Spleen (tissue), 7 donors: ENCODE measurements around the gene LIMS3.
"Not testable (repeated sequence)": the region's sequence is repeated elsewhere in the genome, so short reads cannot be mapped to it uniquely, and the experiment has no call there.

Experiments
- POLR2A ChIP-seq, 3 donors: fragments of 450-650 bp; IDR thresholded peaks; one replicate each; pipeline ENCODE4 v1.5.1; 2017; ENCODE audit warnings: antibody characterized with exemption in 3 of 3, mild to moderate bottlenecking in 1 of 3
- TF ChIP-seq, protein P1 (sequence below), 11 experiments: fragments of 200-600 bp in 7 of 11; fragments of 450-650 bp in 4 of 11; sonication (generic) in 4 of 11; IDR thresholded peaks in 8 of 11; conservative IDR thresholded peaks in 3 of 11; 1 replicate in 7 of 11; 2 replicates in 4 of 11; pipeline versions ENCODE4 v1.4.0 to v1.8.0; 2016 to 2021; ENCODE audit warnings: antibody characterized with exemption in 11 of 11, inconsistent platforms in 4 of 11, mild to moderate bottlenecking in 1 of 11
- donor health status: DM: no; HTN: no; CAD: no; lungs with moderate emphysema.
- donor health status: DM: no; HTN: no; CAD: no.
- donor health status: DM: no; HTN: no; CAD: no.

DNA sequence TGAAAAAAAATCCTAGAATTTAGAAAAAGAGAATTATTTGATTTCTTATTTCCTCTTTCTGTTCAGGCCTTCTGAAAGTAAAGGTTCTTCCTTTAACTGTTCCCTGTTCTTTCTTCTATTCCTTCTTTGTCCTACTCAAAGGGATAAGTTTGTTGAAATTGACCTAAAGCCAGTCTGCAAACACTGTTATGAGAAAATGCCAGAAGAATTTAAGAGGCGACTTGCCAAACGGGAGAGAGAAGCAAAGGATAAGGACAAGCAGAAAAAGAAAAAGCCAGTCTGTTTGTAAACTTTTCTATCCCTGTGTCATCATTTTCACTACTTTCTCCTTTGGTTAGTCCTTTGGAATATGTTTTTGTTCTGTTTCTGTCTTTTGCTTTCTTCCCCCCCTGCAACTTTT lies 26.0 kb downstream of the LIMS3 start:
- not testable (repeated sequence) for TF ChIP-seq POLR2A (IDR thresholded peaks at IDR 0.05)
- TF ChIP-seq, protein P1, sequence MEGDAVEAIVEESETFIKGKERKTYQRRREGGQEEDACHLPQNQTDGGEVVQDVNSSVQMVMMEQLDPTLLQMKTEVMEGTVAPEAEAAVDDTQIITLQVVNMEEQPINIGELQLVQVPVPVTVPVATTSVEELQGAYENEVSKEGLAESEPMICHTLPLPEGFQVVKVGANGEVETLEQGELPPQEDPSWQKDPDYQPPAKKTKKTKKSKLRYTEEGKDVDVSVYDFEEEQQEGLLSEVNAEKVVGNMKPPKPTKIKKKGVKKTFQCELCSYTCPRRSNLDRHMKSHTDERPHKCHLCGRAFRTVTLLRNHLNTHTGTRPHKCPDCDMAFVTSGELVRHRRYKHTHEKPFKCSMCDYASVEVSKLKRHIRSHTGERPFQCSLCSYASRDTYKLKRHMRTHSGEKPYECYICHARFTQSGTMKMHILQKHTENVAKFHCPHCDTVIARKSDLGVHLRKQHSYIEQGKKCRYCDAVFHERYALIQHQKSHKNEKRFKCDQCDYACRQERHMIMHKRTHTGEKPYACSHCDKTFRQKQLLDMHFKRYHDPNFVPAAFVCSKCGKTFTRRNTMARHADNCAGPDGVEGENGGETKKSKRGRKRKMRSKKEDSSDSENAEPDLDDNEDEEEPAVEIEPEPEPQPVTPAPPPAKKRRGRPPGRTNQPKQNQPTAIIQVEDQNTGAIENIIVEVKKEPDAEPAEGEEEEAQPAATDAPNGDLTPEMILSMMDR (IDR thresholded peaks at IDR 0.05 in 8 of 11, conservative IDR thresholded peaks at IDR 0.05 in 3 of 11): not testable (repeated sequence)
